Body of pancreas (tissue), 4 donors: ENCODE data around the gene TRERF1.

Source experiments
- CTCF ChIP-seq, 7 experiments: fragments of 450-650 bp in 4 of 7; fragments of 200-600 bp in 3 of 7; sonication (generic) in 3 of 7; IDR thresholded peaks; one replicate each; pipeline ENCODE4 v1.5.1; 2016 to 2019; ENCODE audit warnings: antibody characterized with exemption in 7 of 7
- POLR2A ChIP-seq, 3 donors: fragments of 450-650 bp; IDR thresholded peaks; one replicate each; pipeline ENCODE4 v1.6.1; 2016; ENCODE audit warnings: antibody characterized with exemption in 3 of 3, mild to moderate bottlenecking in 2 of 3

GRCh38 chr6:42434237-42434636 is 17.5 kb downstream of the TRERF1 start:
- TF ChIP-seq CTCF (IDR thresholded peaks at IDR 0.05) (no peak), POLR2A (IDR thresholded peaks at IDR 0.05) (no peak)
